Measurements from ENCODE around the gene UNC5A. TPM values are rescaled to one million over a fixed set of nuclear protein-coding genes. Genes with fewer than 3 reads are reported as not detected.

UNC5A gene
- total and polyA plus RNA-seq, 2 of the 8 experiments (the other 6 are each of a cell fraction or from before 2014, with no cell fraction given): 4.0 to 7.6 TPM

- H2BK5ac ChIP-seq (ENCODE audit: low read depth, low read length): no peak overlapping the region
- no peak overlapping the region for H3K4ac ChIP-seq (replicated peaks; ENCODE audit: insufficient read length, low read depth, low read length)
- no peak overlapping the region for H4K91ac ChIP-seq (replicated peaks; ENCODE audit: insufficient read length, low read length)
- H3K79me2 ChIP-seq (ENCODE audit: control insufficient read depth in 1 of 2, insufficient read depth in 2 of 2, low read length in 2 of 2): no peaks in the 10 kb centered on the region
- H3K23me2 ChIP-seq (ENCODE audit: low read depth, low read length): no peaks in the 10 kb centered on the region
- no peak overlapping the region for H3K23ac ChIP-seq (ENCODE audit: insufficient read length)
- no peak overlapping the region for H3K14ac ChIP-seq (ENCODE audit: insufficient read length)
- H3K27ac ChIP-seq (ENCODE audit: low read depth, low read length): no peak overlapping the region
- no peak overlapping the region for H3K4me2 ChIP-seq (ENCODE audit: insufficient read depth in 1 of 2, low read depth in 2 of 2, low read length in 2 of 2)
- no peak for FAIRE-seq
- H3K4me1 ChIP-seq (replicated peaks in 1 of 4; ENCODE audit: control insufficient read depth in 3 of 4, insufficient read depth in 4 of 4, low read length in 3 of 4): no peaks in the 10 kb centered on the region
- H3K9me3 ChIP-seq (ENCODE audit: insufficient read depth in 2 of 2, low read depth in 1 of 2, low read length in 1 of 2): no peaks in the 10 kb centered on the region
- no peak overlapping the region for H4K5ac ChIP-seq (ENCODE audit: insufficient read length, low read depth, low read length)
- no peak overlapping the region for H3K4me3 ChIP-seq (ENCODE audit: extremely low read depth in 1 of 4, insufficient read depth in 2 of 4, low read depth in 3 of 4, low read length in 4 of 4)
- H2AK5ac ChIP-seq (ENCODE audit: low read depth, low read length): no peak overlapping the region
- DNase-seq (ENCODE audit: low read depth in 1 of 2, low spot score in 2 of 2): no peak
- H2BK12ac ChIP-seq (ENCODE audit: low read depth, low read length): no peak overlapping the region
- no peaks in the 10 kb centered on the region for H4K20me1 ChIP-seq (replicated peaks in 1 of 2; ENCODE audit: control insufficient read depth in 1 of 2, insufficient read depth in 2 of 2, low read length in 2 of 2)
- no peak overlapping the region for H2BK20ac ChIP-seq (ENCODE audit: low read length)
- no peak overlapping the region for H3K9ac ChIP-seq (replicated peaks in 1 of 4; ENCODE audit: extremely low read depth in 1 of 4, low read depth in 3 of 4, low read length in 3 of 4)
- no peak overlapping the region for H2AFZ ChIP-seq (ENCODE audit: low read length)
- 94% methylated on average over 3 of the region's 3 CpGs; no CpG with 5 or more reads in 1 of the 2 experiments for WGBS, 2 experiments (ENCODE audit: extremely low coverage in 1 of 2, insufficient coverage in 1 of 2, insufficient read length in 1 of 2, insufficient replicate concordance in 2 of 2, low coverage in 1 of 2, low lambda C conversion rate in 2 of 2, missing lambda C conversion rate in 1 of 2)
- POLR2A ChIA-PET (ENCODE audit: partially characterized antibody): interaction anchor here (1.0 kb wide), 1 partner anchor 79 kb away, joined by 3 read pairs; the partner anchor contains the start of gene UIMC1
- no peak overlapping the region for H2BK15ac ChIP-seq (ENCODE audit: low read length)
- no peak overlapping the region for H3K18ac ChIP-seq (ENCODE audit: extremely low read depth, low read length)
- no peak overlapping the region for H3K56ac ChIP-seq (replicated peaks; ENCODE audit: insufficient read length, low read depth, low read length)
- CTCF ChIA-PET (ENCODE audit: partially characterized antibody): interaction anchor here (1.2 kb wide), 1 partner anchor 267 kb away, joined by 3 read pairs; no protein-coding TSS in a partner anchor
- no peaks in the 10 kb centered on the region for H3K27me3 ChIP-seq (replicated peaks in 1 of 4; ENCODE audit: control insufficient read depth in 3 of 4, extremely low read depth in 1 of 4, insufficient read depth in 3 of 4, low read length in 3 of 4)
- H3K79me1 ChIP-seq (ENCODE audit: low read depth, low read length): no peaks in the 10 kb centered on the region
- H4K8ac ChIP-seq (ENCODE audit: extremely low read depth, insufficient read depth, low read length): no peak overlapping the region
- H2BK120ac ChIP-seq (replicated peaks; ENCODE audit: low read depth, low read length): no peak overlapping the region
- H3K36me3 ChIP-seq (ENCODE audit: control insufficient read depth in 2 of 4, insufficient read depth in 4 of 4, low read length in 3 of 4): peaks cover 0 to 12% (median 1%) of the 10 kb centered on the region in 4 experiments; a peak in 2 of 8 replicates
- TF ChIP-seq RXRA (IDR thresholded peaks at IDR 0.05; ENCODE audit: insufficient read depth, low read depth, low read length): no peak
- TF ChIP-seq POLR2A (IDR thresholded peaks at IDR 0.05; ENCODE audit: control extremely low read depth in 1 of 2, low read depth in 2 of 2, low read length in 2 of 2): no peak
- TF ChIP-seq TEAD4 (IDR thresholded peaks at IDR 0.05; ENCODE audit: low read depth, low read length): no peak
- no peak for TF ChIP-seq CEBPB (IDR thresholded peaks at IDR 0.05; ENCODE audit: low read depth, low read length)
- TF ChIP-seq CHD1 (IDR thresholded peaks at IDR 0.05; ENCODE audit: low read depth, low read length): no peak
- TF ChIP-seq PHF8 (conservative IDR thresholded peaks at IDR 0.05; ENCODE audit: low read depth, low read length): no peak
- no peak for TF ChIP-seq BACH1 (IDR thresholded peaks at IDR 0.05; ENCODE audit: low read length)
- no peak for TF ChIP-seq MAFK (IDR thresholded peaks at IDR 0.05; ENCODE audit: low read depth, low read length)
- no peak for TF ChIP-seq JUND (IDR thresholded peaks at IDR 0.05; ENCODE audit: low read length)
- TF ChIP-seq SP1 (IDR thresholded peaks at IDR 0.05; ENCODE audit: low read depth, low read length): no peak
- TF ChIP-seq CBX8 (IDR thresholded peaks at IDR 0.05; ENCODE audit: borderline replicate concordance, low read depth, low read length): no peak
- TF ChIP-seq SP4 (IDR thresholded peaks at IDR 0.05; ENCODE audit: low read length): no peak
- TF ChIP-seq SIRT6 (IDR thresholded peaks at IDR 0.05; ENCODE audit: low read length): no peak
- TF ChIP-seq SAP30 (IDR thresholded peaks at IDR 0.05; ENCODE audit: insufficient read depth, insufficient replicate concordance, low read length): no peak
Measured at GRCh38 chr5:176927562-176927961, 117.2 kb downstream of the UNC5A start.

All from H1 (cell line).